GM12801 (cell line): Measurements from ENCODE around the gene CDK2.

Experiments used
- CTCF ChIP-seq: IDR thresholded peaks from one replicate; pipeline ENCODE4 v1.5.1; 2011; ENCODE audit warnings: control low read depth; ENCODE audit not compliant: insufficient read length; ENCODE audit errors: extremely low read depth

The CDK2 gene

GRCh38 chr12:55942577-55943136, 24.0 kb upstream of the CDK2 start:
- no peak for TF ChIP-seq CTCF

DNA sequence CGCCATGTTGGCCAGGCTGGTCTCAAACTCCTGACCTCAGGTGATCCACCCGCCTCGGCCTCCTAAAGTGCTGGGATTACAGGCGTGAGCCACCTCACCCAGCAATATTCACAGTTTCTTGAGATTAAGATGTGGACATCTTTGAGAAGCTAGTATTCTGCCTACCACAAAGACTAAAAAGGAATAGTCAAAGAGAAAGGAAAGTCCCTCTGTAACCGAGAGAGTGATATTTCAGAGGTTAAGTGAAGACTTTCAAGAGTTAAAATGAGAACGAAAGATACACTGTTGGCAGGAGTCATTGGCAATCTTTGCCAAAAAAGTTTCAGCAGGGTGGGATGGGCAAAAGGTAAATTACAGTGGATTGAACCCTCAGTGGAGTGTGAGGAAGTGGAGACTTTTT, 20.1 kb upstream of the CDK2 start:
- TF ChIP-seq CTCF: no peak

DNA sequence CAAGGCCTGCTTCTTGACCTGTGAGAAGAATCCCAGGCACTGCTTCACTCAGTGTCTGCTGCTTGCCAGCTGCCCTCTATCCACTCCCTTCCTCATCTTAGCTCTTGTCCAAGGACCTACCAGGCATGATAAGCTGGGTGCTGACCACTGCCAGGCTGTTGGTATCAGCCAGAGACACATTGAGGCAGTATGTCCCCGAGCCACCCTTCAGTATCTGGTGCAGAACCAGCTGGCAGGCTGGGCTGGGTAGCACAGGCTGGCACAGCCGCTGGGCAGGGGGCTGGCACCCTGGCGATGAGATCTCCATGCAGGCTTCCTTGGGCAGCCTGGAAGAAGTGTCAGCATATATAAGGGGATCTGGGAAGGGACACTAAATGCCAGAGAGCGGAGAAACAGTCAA, 11.3 kb upstream of the CDK2 start:
- no peak for TF ChIP-seq CTCF

DNA sequence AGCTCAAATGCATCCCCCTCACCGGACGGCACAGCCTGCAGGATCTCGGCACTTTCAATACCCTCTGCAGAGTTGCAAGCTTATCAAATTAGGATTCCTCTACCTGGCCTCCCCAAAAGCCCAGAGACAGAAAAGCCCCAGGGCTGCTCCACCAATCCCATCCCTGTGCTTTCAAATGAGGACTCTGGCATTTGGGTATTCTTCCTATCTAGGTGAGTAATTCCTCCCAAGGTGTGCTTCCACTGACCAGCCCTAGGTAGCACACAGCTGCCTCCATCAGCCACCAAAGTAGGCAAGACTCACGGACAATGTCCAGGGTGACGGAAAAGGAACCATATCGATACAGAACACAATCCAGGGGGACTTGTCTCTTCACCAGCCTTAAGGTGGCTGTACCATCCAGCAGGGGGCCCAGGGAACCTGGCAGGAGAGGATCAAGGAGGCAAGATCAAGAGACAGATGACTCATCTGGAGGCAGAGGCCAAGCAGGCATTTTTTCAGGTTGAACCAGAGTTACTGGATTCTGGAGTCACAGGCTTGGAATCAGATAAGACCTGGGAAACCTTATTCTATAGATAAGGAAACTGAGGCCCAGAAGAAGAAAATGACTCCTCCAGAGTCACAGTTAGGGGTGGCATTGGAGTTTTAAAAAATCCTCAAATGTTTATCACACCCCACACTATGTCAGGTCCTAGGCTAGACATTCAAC, 10.7 kb upstream of the CDK2 start:
- TF ChIP-seq CTCF: no peak

DNA sequence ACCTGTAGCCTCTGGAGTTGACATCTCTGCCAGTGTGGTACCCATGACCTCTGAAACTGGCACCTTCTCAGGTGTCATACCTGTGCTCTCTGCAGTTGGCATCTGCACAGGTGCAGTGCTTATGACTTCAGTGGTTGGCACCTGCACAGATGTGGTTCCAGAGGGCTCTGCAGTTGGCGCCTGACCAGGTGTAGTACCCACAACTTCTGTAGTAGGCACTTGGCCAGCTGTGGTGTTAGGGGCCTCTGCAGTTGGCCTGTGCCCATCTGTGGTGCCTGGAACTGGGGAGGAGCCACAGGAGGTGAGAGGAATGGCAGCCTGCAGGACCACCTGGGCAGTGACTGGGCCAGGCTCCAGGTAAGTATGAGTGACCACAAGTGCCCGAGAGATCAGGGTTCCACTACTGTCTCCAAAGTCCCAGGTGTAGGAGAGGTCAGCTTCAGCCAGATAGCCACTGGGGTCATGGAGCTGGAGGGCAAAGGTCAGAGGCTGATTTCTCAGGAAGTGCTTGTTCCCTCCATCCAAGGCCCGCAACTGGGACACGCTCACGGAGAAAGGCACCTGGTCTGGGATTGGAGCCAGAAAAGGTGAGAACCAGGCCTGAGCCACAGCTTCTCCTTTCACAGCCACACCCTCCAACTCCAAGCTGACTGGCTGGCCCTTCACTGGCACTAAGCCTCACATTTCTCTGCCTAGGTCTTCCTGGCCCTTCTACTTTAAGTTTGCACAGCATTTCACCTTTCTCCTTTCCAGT, 9.3 kb upstream of the CDK2 start:
- TF ChIP-seq CTCF: no peak

DNA sequence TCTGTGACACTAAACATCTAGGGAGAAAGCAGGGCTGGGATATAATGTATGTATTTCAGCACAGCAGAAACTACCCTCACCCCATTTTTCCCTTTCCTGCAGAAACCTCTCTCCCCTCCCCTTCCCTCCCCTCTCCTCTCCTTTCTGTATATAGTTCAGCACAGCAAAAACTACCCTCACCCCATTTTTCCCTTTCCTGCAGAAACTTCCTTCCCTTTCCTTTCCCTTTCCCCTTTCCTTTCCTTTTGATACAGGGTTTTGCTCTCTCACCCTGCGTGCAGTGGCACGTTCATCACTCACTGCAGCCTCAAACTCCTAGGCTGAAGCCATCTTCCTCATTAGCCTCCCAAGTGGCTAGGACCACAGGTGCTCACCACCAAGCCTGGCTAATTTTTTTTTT, 2.9 kb upstream of the CDK2 start:
- TF ChIP-seq CTCF: no peak

GRCh38 chr12:55965240-55965639, 1.4 kb upstream of the CDK2 start:
- no peak for TF ChIP-seq CTCF
